B cell (primary cell): ENCODE data around the gene MMP15. TPM values are rescaled to one million over a fixed set of nuclear protein-coding genes. Genes with fewer than 3 reads are reported as not detected.

Source experiments
- ATAC-seq: fragments of 200-7000 bp; cut with Tn5 transposase; one replicate; pipeline ENCODE4 v1.10.0; 2021; ENCODE audit warnings: low read depth, mild to moderate bottlenecking, moderate number of reproducible peaks, moderate library complexity
- CTCF ChIA-PET: fragments of 350-600 bp; sonication (Branson Sonifier 250); formaldehyde crosslinking; loops from one replicate; lab custom pipeline; 2021; ENCODE audit warnings: antibody characterized with exemption, inconsistent platforms; lab: Charles Lee
- POLR2A ChIA-PET: fragments of 350-600 bp; sonication (Branson Sonifier 250); formaldehyde crosslinking; loops from one replicate; lab custom pipeline; 2021; ENCODE audit warnings: antibody characterized with exemption; lab: Charles Lee
- DNase-seq: peaks from one replicate; pipeline ENCODE4 v3.0.0; 2013
- H2AFZ ChIP-seq: 2 replicates; pipeline ENCODE4 v1.6.1; 2012; ENCODE audit warnings: mild to moderate bottlenecking, low read depth, low read length; ENCODE audit not compliant: insufficient read depth, poor library complexity, severe bottlenecking
- H3K27ac ChIP-seq, 2 donors: 1 replicate in 1 of 2; 2 replicates in 1 of 2; pipeline ENCODE4 v1.5.1; 2012 to 2013; ENCODE audit warnings: low read length in 2 of 2, mild to moderate bottlenecking in 2 of 2, moderate library complexity in 1 of 2
- H3K27me3 ChIP-seq, 4 experiments: fragments of 200-600 bp in 1 of 4; sonication (generic) in 1 of 4; replicated peaks in 1 of 4; 1 replicate in 2 of 4; 2 replicates in 2 of 4; pipeline versions ENCODE4 v1.6.1 to v1.7.0; 2013 to 2016; ENCODE audit warnings: low read length in 3 of 4, mild to moderate bottlenecking in 2 of 4, mixed read lengths in 1 of 4, moderate library complexity in 1 of 4; ENCODE audit not compliant: insufficient read depth in 4 of 4, control insufficient read depth in 3 of 4; ENCODE audit errors: control extremely low read depth in 1 of 4
- H3K36me3 ChIP-seq, 2 experiments: replicated peaks in 1 of 2; 1 replicate in 1 of 2; 2 replicates in 1 of 2; pipeline versions ENCODE4 v1.6.1 to v1.7.1; 2013; ENCODE audit warnings: low read length in 1 of 2; ENCODE audit not compliant: insufficient read depth in 2 of 2, control insufficient read depth in 1 of 2; ENCODE audit errors: control extremely low read depth in 1 of 2, extremely low read depth in 1 of 2
- H3K4me1 ChIP-seq, 2 donors: fragments of 200-600 bp in 1 of 2; sonication (generic) in 1 of 2; 1 replicate in 1 of 2; 2 replicates in 1 of 2; pipeline versions ENCODE4 v1.5.1 to v1.6.1; 2013 to 2017; ENCODE audit warnings: low read length in 2 of 2; ENCODE audit not compliant: control insufficient read depth in 2 of 2, insufficient read depth in 2 of 2
- H3K4me2 ChIP-seq: replicated peaks from 2 replicates; pipeline ENCODE3; 2012; ENCODE audit warnings: mild to moderate bottlenecking, low read depth, low read length; ENCODE audit not compliant: poor library complexity, severe bottlenecking
- H3K4me3 ChIP-seq, 5 experiments: fragments of 200-600 bp in 1 of 5; sonication (generic) in 1 of 5; 1 replicate in 3 of 5; 2 replicates in 2 of 5; pipeline versions ENCODE4 v1.5.1 to v1.7.0; 2011 to 2016; ENCODE audit warnings: low read length in 4 of 5, mild to moderate bottlenecking in 4 of 5, low read depth in 2 of 5, control low read depth in 1 of 5, moderate library complexity in 1 of 5; ENCODE audit not compliant: insufficient read depth in 1 of 5; ENCODE audit errors: control extremely low read depth in 1 of 5, extremely low read depth in 1 of 5
- H3K79me2 ChIP-seq: fragments of 200-600 bp; sonication (generic); one replicate; pipeline ENCODE4 v1.6.0; 2016; ENCODE audit warnings: low read length; ENCODE audit not compliant: control insufficient read depth, insufficient read depth
- H3K9ac ChIP-seq: fragments of 200-600 bp; sonication (generic); 2 replicates; pipeline ENCODE4 v1.6.1; 2017; ENCODE audit warnings: mild to moderate bottlenecking, low read length, moderate library complexity
- H3K9me3 ChIP-seq, 3 donors: one replicate each; pipeline versions ENCODE4 v1.6.1 to v1.7.1; 2013; ENCODE audit warnings: low read length in 2 of 3; ENCODE audit not compliant: control insufficient read depth in 2 of 3, insufficient read depth in 1 of 3; ENCODE audit errors: control extremely low read depth in 1 of 3
- H4K20me1 ChIP-seq: 2 replicates; pipeline ENCODE4 v1.6.0; 2012; ENCODE audit warnings: mild to moderate bottlenecking, low read length; ENCODE audit not compliant: insufficient read depth, control insufficient read depth, poor library complexity, severe bottlenecking
- H3K27ac Mint-ChIP-seq: one replicate; pipeline ENCODE4 v1.8.0; 2021; ENCODE audit warnings: mixed read lengths
- H3K27me3 Mint-ChIP-seq: one replicate; pipeline ENCODE4 v1.8.0; 2021; ENCODE audit warnings: mixed read lengths
- H3K4me1 Mint-ChIP-seq: one replicate; pipeline ENCODE4 v1.8.0; 2021; ENCODE audit warnings: mixed read lengths
- H3K4me3 Mint-ChIP-seq: one replicate; pipeline ENCODE4 v1.8.0; 2021; ENCODE audit warnings: mixed read lengths
- H3K9me3 Mint-ChIP-seq: one replicate; pipeline ENCODE4 v1.8.0; 2022; ENCODE audit warnings: mixed read lengths; ENCODE audit not compliant: insufficient read depth
- EZH2 ChIP-seq: IDR thresholded peaks from 2 replicates; pipeline ENCODE4 v1.6.1; 2012; ENCODE audit warnings: borderline replicate concordance, low read depth, mild to moderate bottlenecking, moderate library complexity, low read length; ENCODE audit not compliant: insufficient read depth, poor library complexity, severe bottlenecking
- WGBS: methylation state at CpG from one replicate; pipeline ENCODE4 v1.1.5; 2013; ENCODE audit warnings: missing lambda C conversion rate; ENCODE audit not compliant: insufficient coverage; 5-methylcytosine and 5-hydroxymethylcytosine counted together
- intact Hi-C: fragments of 100-400 bp; cut with micrococcal nuclease; formaldehyde crosslinking; loops from one replicate; pipeline ENCODE4 v1.10.0; 2022
- polyA plus RNA-seq: library from polyadenylated mRNA; depleted of rRNA; stranded (reverse); fragments of >200 nt; gene quantifications from 2 replicates; pipeline ENCODE4 v1.2.3, GENCODE V29; 2012
- total RNA-seq, 2 donors: library from RNA; stranded (reverse); fragments of 120-200 nt in 1 of 2; gene quantifications; 1 replicate in 1 of 2; 2 replicates in 1 of 2; pipeline versions ENCODE4 v1.2.3 to v1.2.4, GENCODE V29; 2013 to 2022
- TF ChIP-seq, protein P1 (sequence below): fragments of 200-600 bp; IDR thresholded peaks from one replicate; pipeline ENCODE4 v1.8.0; 2022; ENCODE audit warnings: antibody characterized with exemption, mild to moderate bottlenecking

MMP15 gene
- total and polyA plus RNA-seq, 2 donors (not counting 1 experiment from before 2014, with no cell fraction given): not detected

DNA sequence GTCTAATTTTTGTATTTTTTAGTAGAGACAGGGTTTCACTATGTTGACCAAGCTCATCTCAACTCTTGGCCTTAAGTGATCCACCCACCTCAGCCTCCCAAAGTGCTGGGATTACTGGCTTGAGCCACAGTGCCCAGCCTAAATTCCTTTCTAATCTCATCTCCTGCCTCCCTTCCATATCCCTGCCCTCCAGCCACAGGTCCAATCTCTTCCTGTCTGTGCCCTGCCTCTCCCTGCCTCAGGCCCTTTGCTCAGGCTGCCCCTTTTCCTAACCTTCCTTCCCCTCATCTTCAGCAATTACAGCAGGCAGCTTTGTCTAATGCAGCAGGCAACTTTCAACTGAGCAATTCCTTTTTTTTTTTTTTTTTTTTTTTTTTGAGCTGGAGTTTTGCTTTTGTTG, 56.8 kb downstream of the MMP15 start:
- no peak for DNase-seq
- Histone ChIP-seq H3K36me3 (no peaks in the 10 kb centered on the region), H3K9ac (no peak overlapping the region), H4K20me1 (no peaks in the 10 kb centered on the region), H3K4me2 (no peak overlapping the region), H3K79me2 (no peaks in the 10 kb centered on the region), H3K27ac (no peak overlapping the region), H3K4me3 (no peak overlapping the region), H3K27me3 (no peaks in the 10 kb centered on the region), H2AFZ (no peak overlapping the region), H3K9me3 (peaks cover 0 to 4% (median 0%) of the 10 kb centered on the region in 3 donors), H3K4me1 (no peaks in the 10 kb centered on the region)
- Mint-ChIP-seq H3K9me3 (no peaks in the 10 kb centered on the region), H3K27ac (no peak overlapping the region), H3K4me3 (no peak overlapping the region), H3K27me3 (no peaks in the 10 kb centered on the region), H3K4me1 (no peaks in the 10 kb centered on the region)
- ATAC-seq: no peak
- TF ChIP-seq, protein P1, sequence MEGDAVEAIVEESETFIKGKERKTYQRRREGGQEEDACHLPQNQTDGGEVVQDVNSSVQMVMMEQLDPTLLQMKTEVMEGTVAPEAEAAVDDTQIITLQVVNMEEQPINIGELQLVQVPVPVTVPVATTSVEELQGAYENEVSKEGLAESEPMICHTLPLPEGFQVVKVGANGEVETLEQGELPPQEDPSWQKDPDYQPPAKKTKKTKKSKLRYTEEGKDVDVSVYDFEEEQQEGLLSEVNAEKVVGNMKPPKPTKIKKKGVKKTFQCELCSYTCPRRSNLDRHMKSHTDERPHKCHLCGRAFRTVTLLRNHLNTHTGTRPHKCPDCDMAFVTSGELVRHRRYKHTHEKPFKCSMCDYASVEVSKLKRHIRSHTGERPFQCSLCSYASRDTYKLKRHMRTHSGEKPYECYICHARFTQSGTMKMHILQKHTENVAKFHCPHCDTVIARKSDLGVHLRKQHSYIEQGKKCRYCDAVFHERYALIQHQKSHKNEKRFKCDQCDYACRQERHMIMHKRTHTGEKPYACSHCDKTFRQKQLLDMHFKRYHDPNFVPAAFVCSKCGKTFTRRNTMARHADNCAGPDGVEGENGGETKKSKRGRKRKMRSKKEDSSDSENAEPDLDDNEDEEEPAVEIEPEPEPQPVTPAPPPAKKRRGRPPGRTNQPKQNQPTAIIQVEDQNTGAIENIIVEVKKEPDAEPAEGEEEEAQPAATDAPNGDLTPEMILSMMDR: no peak
- no peak for TF ChIP-seq EZH2
- POLR2A ChIA-PET: no interaction called here
- CTCF ChIA-PET: no interaction called here
- intact Hi-C loops: no loop called here

DNA sequence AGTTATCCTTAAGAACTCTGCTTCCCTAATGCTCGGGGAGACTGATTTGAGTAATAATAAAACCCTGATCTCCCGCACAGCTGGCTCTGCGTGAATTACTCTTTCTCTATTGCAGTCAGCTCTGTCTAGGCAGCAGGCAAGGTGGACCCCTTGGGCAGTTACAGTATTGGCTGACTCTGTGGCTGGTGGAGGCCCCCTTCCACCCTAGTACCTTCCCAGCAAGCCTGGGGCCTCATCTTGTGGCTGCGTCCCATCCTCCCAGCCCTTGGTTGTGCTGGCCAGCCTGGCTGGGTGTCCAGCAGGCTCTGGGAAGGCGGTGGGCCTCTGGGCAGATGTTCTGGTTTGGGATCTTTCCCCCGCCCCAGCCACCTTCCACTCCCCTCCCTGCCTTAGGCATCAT, 59.1 kb downstream of the MMP15 start:
- no peaks in the 10 kb centered on the region for H3K36me3 ChIP-seq
- H2AFZ ChIP-seq: no peak overlapping the region
- H3K9ac ChIP-seq: no peak overlapping the region
- H3K27me3 ChIP-seq: no peaks in the 10 kb centered on the region
- no peaks in the 10 kb centered on the region for H3K79me2 ChIP-seq
- no peaks in the 10 kb centered on the region for H4K20me1 ChIP-seq
- Mint-ChIP-seq H3K9me3 (no peaks in the 10 kb centered on the region), H3K27me3 (no peaks in the 10 kb centered on the region), H3K4me1 (no peaks in the 10 kb centered on the region), H3K4me3 (no peak overlapping the region), H3K27ac (no peak overlapping the region)
- H3K4me3 ChIP-seq: no peak overlapping the region
- intact Hi-C loops: no loop called here
- WGBS: 100% methylated on average over 2 of the region's 6 CpGs
- no peak for TF ChIP-seq EZH2
- TF ChIP-seq, protein P1: no peak
- no peak for DNase-seq
- H3K4me2 ChIP-seq: no peak overlapping the region
- ATAC-seq: no peak
- ChIA-PET CTCF (no interaction called here), POLR2A (no interaction called here)
- H3K27ac ChIP-seq: no peak overlapping the region
- H3K4me1 ChIP-seq: no peaks in the 10 kb centered on the region
- H3K9me3 ChIP-seq: peaks cover 0 to 6% (median 0%) of the 10 kb centered on the region in 3 donors
